ENCODE results near the gene CWC25. TPM values are rescaled to one million over a fixed set of nuclear protein-coding genes. Genes with fewer than 3 reads are reported as not detected.
A peak's percentile ranks its signal among the peaks of the same experiment; 100 is the strongest.
"Not testable (repeated sequence)": the region's sequence is repeated elsewhere in the genome, so short reads cannot be mapped to it uniquely, and the experiment has no call there.

The CWC25 gene
- total RNA-seq (2014; rRNA removed; shearing (Covaris generic)), result 5.2 and 8.1 TPM in 2 replicates

GRCh38 chr17:38824899-38825761 lies at the start of gene CWC25:
TSS of gene CWC25 (minus strand) at chr17:38825321. CDS start at chr17:38825183, 138 bp downstream.
- DNase-seq (ENCODE audit: low spot score), result peak; percentile 92

DNA sequence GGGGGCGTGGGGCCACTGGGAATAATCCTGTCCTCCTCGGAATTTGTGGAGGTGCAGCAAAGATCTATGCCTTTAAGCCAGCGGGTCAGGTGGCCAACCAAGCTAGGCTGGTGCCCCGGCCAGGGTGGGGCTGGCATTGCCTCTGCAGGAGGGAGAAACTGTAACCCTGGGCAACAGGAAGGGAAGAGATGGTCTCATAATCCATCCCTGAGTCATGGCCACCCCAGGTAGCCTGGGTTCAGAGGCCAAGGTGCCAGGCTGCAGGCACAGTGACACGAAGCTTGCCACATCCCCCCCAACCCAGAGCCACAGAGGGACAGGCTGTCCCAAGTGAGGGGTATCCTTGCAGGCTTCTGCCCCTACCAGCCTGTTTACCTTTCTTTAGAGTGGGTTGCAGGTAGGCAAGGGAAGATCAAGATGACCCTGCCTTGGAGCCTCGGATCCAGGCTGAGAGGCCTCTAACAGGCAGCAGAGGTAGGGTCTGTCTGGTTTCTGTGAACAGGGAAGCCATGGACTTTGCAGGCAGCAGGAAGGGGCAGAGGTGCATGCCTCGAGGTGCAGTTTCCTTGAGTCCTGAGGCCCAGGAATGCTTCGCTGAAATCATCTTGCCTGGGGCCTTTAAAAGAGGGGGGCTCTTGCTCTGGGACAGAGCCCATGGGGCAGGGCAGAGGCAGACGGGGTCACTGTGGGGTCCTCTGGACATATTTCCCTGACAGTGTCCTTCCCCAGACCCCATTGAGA lies 48.7 kb upstream of the CWC25 start:
- no peak for DNase-seq (ENCODE audit: low spot score)

DNA sequence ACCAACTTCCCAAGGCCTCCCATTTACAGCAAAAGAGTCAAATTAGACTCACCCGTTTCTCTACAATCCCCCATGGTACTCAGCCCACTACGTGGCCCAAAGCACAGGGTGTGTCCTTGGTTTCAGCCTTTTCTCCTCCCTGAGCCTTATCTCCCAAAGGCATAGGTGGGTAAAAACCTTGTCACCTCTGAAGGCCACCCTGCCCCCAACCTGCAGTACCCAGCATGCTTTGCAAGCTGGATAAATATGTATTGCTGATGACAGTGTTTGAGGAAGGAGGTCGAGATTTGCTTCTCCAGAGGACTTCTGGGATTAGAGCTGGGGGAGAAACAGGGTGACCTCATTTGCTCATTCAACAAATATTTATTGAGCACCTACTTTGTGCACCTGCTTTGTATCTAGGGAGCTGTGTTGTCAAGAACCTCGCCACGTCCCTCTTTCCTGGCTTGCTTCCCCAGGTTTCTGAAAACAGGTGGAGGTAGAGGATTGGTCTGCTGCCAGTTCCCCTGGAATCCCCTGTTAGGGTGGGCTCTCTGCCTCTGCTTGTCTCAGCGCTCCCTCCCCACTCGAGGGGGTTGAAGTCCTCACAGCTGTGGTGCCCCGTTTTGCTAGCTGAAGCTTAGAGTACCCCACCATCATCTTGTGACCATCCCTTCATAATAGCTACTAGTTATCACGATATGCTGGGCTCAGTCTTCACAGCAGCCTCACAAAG lies 47.7 kb upstream of the CWC25 start:
- no peak for DNase-seq (ENCODE audit: low spot score)

DNA sequence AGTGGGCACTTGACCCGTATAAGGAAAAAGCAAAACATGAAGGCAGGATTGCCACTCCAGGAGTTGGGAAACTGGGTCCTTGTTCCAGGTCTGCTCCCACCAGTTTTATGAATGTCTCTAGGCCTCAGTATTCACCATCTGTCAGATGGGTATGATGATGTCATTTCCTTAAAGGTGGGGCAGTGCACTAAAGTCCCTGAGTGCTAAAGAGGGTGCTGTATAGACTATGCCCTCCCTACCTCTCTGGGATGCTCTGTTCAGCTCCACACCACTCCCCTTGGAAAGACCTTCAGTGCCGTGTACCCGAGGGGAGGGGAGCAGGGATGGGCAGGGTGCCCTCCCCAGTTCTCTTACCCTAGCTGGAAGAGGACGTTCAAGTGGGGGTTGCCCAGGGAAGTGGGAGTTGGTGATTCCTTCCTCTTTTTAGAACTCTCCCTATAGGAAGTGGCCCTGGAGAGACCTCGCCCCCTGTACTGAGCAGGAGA lies 46.9 kb upstream of the CWC25 start:
- DNase-seq (ENCODE audit: low spot score), result no peak

GRCh38 chr17:38871247-38872015 lies 46.3 kb upstream of the CWC25 start:
- DNase-seq (ENCODE audit: low spot score), result peak; percentile 82

- DNase-seq (ENCODE audit: low spot score), result peak; percentile 57
These were observed 45.4 kb upstream of the CWC25 start for GRCh38 chr17:38870259-38871165.

DNA sequence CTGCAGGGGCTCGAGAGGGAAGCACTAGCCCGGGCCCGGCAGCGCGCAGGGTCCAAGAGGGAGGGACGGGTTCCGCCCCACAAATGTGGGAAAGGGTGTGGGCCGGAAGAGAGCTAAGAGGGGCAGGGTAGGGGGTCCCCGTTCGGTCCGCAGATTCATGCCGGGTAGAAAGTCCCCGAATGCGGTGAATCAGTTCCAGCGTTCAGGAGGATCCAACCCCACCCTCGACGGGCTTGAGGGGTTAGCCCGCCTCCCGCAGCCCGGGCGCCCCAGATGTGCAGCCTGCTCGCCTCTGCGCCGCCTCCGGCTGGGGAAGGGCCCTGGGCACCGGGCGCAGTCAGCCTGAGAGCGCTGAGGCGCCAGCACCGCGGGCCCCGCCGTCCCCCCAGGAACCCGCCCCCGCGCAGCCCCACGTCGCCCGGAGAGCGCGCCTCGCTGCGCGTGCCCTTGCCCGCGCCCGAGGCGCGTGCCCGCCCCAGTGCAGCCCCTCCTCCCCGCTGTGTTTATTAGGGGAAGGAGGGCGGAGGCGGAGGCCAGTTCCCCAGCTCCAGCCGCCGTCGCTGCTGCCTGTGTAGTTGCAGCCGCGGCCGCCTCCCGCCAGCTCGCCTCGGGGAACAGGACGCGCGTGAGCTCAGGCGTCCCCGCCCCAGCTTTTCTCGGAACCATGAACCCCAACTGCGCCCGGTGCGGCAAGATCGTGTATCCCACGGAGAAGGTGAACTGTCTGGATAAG lies 44.6 kb upstream of the CWC25 start, which contains the start of gene LASP1:
LASP1 (plus strand) TSS at position 533 of the 733 bp plus-strand sequence; CDS start at position 665, 132 bp downstream.
- DNase-seq (ENCODE audit: low spot score), result peak; percentile 73

GRCh38 chr17:38868817-38869525 lies 43.9 kb upstream of the CWC25 start:
- DNase-seq (ENCODE audit: low spot score), result peak; percentile 84

GRCh38 chr17:38867968-38868816 lies 43.1 kb upstream of the CWC25 start:
- no peak for DNase-seq (ENCODE audit: low spot score)

- peak; percentile 42 for DNase-seq (ENCODE audit: low spot score)
These were observed 42.3 kb upstream of the CWC25 start for GRCh38 chr17:38867179-38867967.

GRCh38 chr17:38864636-38865398 lies 39.7 kb upstream of the CWC25 start:
- no peak for DNase-seq (ENCODE audit: low spot score)

DNA sequence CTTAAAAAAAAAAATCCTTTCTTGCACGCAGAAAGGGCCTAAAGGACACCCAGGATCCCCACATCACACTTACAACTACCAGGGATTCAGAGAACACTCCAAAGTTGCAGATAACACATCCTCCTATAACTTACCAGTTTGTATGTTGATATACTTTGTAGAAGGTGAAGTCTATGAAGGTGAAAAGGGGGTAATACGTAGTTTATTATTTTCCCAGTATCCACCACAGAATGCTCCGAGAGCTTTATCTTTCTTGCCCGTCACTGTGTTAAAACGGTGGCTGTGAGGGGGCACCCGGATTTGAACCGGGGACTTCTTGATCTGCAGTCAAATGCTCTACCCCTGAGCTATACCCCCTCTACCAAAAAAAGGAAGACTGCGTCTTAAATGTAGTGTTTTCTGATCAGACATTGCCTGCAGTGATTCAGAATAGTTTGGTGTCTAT lies 36.3 kb upstream of the CWC25 start:
- DNase-seq (ENCODE audit: low spot score), result no peak

GRCh38 chr17:38857271-38857670 lies 32.1 kb upstream of the CWC25 start:
- no peak for DNase-seq (ENCODE audit: low spot score)

- not testable (repeated sequence) for DNase-seq (ENCODE audit: low spot score)
These were observed 30.1 kb upstream of the CWC25 start for GRCh38 chr17:38855101-38855714.
